HCEC 1CT (cell line): ENCODE data around the gene ZNF232.
"Not testable (repeated sequence)": the region's sequence is repeated elsewhere in the genome, so short reads cannot be mapped to it uniquely, and the experiment has no call there.

Experiments
- DNase-seq: peaks from one replicate; pipeline ENCODE4 v3.0.0-alpha.2; 2017

ZNF232 gene

DNA sequence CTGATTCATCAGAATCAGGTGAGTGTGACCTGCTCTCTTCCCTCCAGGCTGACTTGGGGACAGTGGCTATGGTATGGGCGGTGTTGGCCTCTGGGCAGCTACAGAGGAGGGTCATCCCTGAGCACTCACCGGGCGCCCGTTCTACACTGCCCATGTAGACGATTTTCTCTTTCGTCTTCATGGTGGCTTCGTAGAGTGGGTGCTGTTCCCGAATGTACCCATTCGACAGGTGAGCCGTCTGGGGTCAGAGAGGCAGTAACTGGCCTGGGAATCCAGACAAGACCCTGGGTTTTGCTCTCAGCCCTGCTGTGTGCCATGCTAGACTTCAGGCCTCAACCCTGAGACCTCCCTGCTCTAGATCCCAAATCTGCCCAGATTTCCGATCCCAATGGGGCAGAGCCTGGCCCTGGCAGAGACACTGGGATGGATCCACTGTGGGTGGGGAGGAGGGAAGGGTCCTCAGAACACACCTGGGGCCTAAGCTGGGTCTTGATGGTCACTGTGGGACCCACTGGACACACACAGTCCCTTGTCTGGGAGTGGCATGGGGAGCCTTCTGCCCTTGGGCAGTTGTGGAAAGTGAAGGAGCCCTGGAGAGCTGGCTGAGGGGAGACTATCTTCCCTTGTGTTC lies 17.3 kb upstream of the ZNF232 start:
- no peak for DNase-seq

DNA sequence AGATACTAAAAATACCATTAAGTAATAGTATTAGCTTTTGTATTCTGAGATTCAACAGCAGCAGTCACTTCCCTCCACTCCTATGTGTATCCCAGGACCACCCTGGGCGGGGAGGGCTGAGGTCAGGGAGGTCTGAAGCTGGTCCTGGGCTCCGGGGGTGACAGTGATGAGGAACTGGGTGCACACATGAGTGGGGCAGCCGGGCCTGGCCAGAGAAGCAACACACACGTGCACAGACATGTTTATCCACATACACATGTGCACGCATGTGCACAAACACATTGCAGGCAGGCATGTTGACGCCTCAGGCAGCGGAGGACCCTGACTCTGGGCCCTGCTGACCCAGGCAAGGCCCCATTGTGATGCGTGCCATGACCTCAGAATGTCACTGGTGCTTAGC lies 16.7 kb upstream of the ZNF232 start:
- not testable (repeated sequence) for DNase-seq

- no peak for DNase-seq
Observed at GRCh38 chr17:5127910-5128309, 16.2 kb upstream of the ZNF232 start.

- no peak for DNase-seq
Observed at GRCh38 chr17:5126719-5127488, 15.2 kb upstream of the ZNF232 start.

- DNase-seq, result not testable (repeated sequence)
Observed at GRCh38 chr17:5124896-5125295, 13.2 kb upstream of the ZNF232 start.

DNA sequence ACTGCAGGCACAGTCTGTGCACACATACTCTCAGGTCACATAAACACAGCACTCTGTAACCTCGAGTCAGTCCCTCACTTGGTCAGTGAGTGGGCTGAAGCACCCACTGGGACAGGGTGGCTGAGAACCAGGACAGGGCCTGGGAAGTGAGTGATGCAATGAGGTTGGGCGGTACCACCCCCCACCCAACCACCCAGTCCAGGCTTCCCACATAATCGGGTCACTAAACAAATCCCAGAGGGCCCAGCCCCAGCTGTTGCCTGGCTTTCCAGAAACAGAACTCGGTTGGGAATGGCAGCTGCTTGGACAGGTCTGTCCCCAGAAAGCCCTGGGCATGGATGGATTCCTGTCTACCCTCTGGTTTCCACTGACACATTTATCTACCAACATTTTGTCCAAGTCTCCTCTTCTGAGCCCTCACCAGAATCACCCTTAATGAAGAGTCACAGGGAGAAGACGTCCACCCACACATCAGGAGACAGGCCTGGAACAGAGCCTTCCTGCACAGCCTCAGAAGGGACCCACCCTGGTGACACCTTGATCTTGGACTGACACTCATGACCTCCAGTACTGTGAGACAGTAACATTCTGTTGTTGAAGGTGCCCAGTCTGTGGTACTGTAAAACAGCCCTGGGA lies 12.6 kb upstream of the ZNF232 start:
- DNase-seq, result not testable (repeated sequence)

- DNase-seq, result no peak
Observed at GRCh38 chr17:5123343-5124124, 11.9 kb upstream of the ZNF232 start.

DNA sequence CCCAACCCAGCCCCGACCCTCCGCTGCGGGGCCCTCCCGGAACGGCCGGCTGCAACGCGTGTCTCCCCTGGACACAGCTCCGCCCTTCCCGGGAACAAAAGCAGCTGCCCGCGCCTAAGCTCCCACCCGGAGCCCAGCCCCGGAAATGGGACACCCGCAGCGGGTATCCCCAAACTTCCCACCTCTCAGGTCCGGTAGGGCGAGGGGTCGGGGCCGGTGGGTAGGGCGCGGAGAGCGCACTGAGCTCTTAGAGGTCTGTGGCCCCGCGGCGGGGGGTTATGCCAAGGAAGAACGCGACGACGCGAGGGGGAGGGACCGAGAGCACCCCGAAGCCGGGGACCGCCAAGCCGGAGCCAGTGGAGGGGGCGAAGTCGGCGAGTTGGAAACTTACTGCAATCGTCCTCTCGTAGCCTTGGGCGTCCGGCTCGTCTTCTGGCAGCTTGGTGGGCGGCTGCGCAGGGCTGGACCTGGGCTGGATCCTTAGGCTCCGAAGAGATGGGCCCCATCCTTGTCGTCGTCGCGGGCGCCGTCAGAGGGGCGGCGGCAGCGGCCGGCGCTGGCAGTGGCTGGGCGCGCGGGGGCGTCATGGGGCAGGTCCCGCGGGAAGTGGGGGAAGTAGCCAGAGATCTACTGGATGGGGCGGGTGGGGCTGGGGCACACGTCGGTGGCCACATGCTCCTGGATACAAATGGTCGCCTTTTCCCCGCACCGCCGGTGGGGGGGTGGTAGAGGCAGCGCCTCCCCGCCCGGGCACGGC lies 11.1 kb upstream of the ZNF232 start:
- no peak for DNase-seq

GRCh38 chr17:5122056-5122455 lies 10.4 kb upstream of the ZNF232 start:
- not testable (repeated sequence) for DNase-seq

DNA sequence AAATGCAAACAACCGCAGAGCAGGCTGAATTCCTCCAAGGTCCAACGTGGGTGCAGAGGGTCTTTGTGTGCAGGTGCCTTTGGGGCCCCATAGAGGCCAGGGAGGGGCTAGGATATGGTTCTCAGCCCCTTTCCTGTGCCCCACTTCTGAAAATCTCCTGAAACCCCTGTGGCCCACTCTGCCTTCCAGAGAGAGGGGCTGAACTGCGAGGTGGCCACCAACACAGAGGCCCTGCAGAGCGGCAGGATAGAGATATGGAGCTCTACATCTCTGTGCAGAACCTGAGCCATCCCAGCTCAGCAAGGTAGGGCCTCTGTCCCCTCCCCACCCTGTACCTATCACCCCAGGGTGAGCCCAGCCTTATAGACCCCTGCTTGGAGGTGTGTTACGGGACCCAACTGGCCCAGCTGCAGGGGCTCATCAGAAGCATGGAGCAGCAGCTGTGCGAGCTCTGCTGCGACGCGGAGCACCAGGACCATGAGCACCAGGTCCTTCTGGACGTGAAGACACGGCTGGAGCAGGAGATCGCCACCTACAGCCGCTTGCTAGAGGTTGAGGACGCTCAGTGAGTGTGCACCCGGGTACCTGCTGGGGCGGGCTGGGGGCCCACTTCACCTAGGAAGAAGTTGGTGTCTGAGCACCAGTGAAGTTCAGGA lies 9.6 kb upstream of the ZNF232 start:
- no peak for DNase-seq

DNA sequence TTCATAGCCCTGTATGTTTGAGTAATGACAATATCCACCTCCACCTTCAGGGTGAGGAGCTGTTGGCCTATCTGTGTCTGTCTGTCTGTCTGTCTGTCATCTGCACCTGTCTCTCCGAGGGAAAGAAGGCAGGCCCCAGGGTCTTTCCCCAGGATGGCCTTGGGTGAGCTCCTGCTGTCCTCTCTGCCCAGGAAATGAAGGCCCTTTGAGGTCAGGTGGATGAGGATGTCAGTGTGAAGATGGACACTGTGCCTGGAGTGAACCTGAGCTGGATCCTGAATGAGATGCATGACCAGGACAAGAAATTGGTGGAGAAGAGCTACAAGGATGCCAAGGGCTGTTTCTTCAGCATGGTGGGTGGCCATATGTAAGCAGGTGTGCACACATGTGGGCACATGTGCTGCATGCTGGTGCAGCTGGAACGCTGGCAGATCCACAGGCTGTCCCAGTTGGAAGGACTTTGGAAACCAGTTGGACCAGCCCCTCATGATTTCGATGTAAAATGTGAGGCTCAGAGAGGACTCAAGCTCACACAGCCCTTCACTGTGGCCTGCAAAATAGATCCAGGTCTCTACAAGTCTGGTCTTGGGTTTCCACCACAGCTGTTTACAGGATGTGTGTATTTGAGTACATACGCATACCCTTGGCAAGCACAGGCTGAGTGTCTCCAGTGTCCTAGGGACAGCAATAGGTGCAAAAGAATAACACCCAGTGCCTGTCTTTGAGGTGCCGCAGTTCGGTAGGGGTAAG lies 8.9 kb upstream of the ZNF232 start:
- DNase-seq, result not testable (repeated sequence)

GRCh38 chr17:5120036-5120435 lies 8.4 kb upstream of the ZNF232 start:
- DNase-seq, result no peak

- no peak for DNase-seq
Observed at GRCh38 chr17:5118219-5118618, 6.5 kb upstream of the ZNF232 start.

DNA sequence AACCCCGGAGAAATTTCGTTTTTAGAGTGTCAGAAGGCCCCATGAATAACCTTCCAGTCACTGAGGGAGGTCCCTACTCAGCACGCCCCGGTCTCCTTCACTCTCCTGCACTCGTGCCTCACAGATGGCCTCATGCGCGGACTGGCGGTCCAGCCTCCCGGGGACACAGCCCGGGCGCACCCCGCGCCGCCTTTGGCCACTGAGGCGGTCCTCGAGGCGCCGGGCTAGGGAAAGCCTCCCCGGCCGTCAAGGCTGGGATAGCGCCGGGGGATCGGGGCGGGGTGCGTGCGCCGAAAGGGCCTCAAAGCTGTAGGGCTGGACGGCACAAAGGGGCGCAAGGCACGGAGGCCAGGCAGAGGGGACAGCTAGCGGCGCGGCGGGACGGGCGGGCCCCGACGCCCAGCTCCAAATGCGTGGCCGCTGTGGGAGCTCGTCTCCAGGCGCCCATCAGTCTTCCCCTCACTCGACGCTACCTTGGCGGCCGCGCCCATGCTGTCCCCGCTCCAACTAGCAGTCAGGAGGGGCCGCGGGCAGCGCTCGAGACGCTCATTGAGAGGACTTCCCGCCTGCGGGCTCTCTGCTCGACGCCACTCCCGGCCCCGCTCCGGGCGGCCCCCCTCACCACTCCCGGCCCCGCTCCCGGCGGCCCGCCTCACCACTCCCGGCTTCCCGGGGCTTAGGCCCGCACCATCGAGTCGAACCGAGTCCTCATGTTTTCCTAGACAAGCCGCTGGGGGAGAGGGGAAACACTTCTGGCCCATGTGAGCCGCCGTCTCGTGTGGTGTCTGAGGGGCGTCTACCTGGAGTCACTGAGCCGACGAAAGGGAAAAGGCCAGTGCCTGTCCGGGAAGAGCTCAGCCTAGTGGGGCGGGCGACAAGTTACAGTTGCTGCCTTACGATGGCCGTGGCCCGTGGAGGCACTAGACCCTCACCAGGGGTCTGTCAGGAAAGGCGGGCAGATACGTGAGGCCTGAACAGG lies 4.3 kb upstream of the ZNF232 start, which contains the start of gene USP6:
USP6 (plus strand) TSS at position 360 of the 979 bp plus-strand sequence. CDS start 14,336 bp downstream, outside the sequence.
- DNase-seq, result no peak

GRCh38 chr17:5110816-5111215 lies 862 bp downstream of the ZNF232 start:
- no peak for DNase-seq

DNA sequence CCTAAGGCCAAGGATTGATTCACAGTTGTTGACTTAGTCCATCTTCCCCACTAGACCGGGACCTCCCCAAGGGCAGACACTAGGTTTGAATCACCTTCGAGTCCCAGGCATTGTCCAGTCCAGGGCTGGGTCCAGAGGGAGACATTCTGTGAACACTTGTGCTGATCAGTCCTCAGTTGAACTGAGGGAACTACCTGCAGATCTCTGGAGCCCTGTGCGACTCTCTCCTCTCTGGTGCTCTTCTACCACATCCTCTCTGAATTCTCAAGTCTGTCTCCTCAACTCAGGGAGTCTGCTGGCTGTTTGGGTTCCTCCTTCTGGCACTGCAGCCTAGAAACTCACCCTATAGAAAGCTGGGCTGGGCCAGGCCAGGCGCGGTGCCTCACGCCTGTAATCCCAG lies 10.8 kb downstream of the ZNF232 start:
- DNase-seq, result no peak

DNA sequence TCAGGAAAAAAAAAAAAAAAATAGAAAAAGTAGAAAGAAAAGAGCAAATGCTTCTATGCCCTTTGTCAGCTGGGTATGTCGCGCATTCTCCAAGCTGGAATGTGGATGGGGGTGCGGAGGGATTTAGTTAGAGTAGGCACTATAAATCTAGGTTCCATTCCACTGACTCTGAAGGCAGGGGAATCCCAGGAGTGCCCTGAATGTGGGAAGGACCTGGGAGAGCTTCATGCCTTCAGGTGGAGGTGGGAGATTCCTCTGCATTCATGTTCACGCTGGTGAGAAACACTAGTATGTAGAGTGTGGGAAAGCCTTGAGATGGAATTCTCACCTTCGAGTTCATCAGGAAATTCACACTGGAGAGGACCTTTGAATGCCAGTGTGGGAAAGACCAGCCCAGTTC lies 12.4 kb downstream of the ZNF232 start:
- no peak for DNase-seq

- DNase-seq, result no peak
Observed at GRCh38 chr17:5097101-5097834, 14.4 kb downstream of the ZNF232 start.

DNA sequence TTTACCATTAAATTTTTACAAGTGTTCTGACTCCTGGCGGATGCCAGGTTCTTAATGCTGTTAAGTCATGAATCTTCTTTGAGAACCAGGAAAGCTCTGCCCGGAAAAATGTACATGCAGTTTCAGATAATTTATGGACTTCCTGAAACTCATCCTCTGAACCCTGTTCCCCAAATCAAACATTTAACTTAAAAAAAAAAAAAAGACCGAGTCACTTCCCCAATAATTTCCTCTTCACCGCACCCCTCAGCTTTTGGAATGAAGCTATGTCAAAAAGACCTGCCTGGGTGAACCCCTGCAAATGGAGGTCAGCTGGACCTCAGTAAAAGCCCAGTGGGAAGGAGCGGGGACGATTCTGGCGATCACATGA lies 15.0 kb downstream of the ZNF232 start:
- no peak for DNase-seq
